Measurements from ENCODE around the gene GH2. TPM values are rescaled to one million over a fixed set of nuclear protein-coding genes. Genes with fewer than 3 reads are reported as not detected.
"Not testable (repeated sequence)": the region's sequence is repeated elsewhere in the genome, so short reads cannot be mapped to it uniquely, and the experiment has no call there.

The GH2 gene
- total and polyA plus RNA-seq, 7 experiments from 2014 or later = not detected

GRCh38 chr17:63881337-63881736, 407 bp downstream of the GH2 start:
- H3K27ac ChIP-seq (ENCODE audit: low read depth, low read length); H3K4me1 Mint-ChIP-seq; H3K9me3 ChIP-seq (ENCODE audit: control insufficient read depth in 2 of 3, low read length in 3 of 3); H3K27me3 Mint-ChIP-seq; intact Hi-C loops (cut with micrococcal nuclease); H3K4me3 ChIP-seq (ENCODE audit: low read length); H3K4me1 ChIP-seq (ENCODE audit: control insufficient read depth in 2 of 2, insufficient read depth in 2 of 2, low read length in 2 of 2); ATAC-seq; H3K9me3 Mint-ChIP-seq; H3K27ac Mint-ChIP-seq; DNase-seq; H3K36me3 Mint-ChIP-seq; H3K27me3 ChIP-seq (ENCODE audit: control insufficient read depth in 2 of 2, insufficient read depth in 2 of 2, low read length in 2 of 2); H3K36me3 ChIP-seq (ENCODE audit: control insufficient read depth in 2 of 3, insufficient read depth in 3 of 3, low read length in 3 of 3); H3K4me3 Mint-ChIP-seq; POLR2A ChIA-PET: not testable (repeated sequence)
- CTCF ChIA-PET = interaction anchor here (0.7 to 1.1 kb wide), 3 partner anchors 14 to 681 kb away, joined by 3 to 4 read pairs (median 3); no protein-coding TSS in a partner anchor

GRCh38 chr17:63880706-63881105, 1.0 kb downstream of the GH2 start:
- Histone ChIP-seq H3K36me3 (ENCODE audit: control insufficient read depth in 2 of 3, insufficient read depth in 3 of 3, low read length in 3 of 3) (no peaks in the 10 kb centered on the region), H3K4me3 (ENCODE audit: low read length) (no peak overlapping the region), H3K27me3 (ENCODE audit: control insufficient read depth in 2 of 2, insufficient read depth in 2 of 2, low read length in 2 of 2) (no peaks in the 10 kb centered on the region), H3K27ac (ENCODE audit: low read depth, low read length) (no peak overlapping the region), H3K4me1 (ENCODE audit: control insufficient read depth in 2 of 2, insufficient read depth in 2 of 2, low read length in 2 of 2) (no peaks in the 10 kb centered on the region), H3K9me3 (ENCODE audit: control insufficient read depth in 2 of 3, low read length in 3 of 3) (no peaks in the 10 kb centered on the region)
- CTCF ChIA-PET = interaction anchor here (0.9 to 1.1 kb wide), 2 partner anchors 13 to 15 kb away, joined by 3 to 4 read pairs; no protein-coding TSS in a partner anchor
- Mint-ChIP-seq H3K36me3 (no peaks in the 10 kb centered on the region), H3K27me3 (peaks cover 0 to 3% (median 0%) of the 10 kb centered on the region in 5 donors), H3K4me3 (no peak overlapping the region), H3K4me1 (peaks cover 0 to 2% (median 0%) of the 10 kb centered on the region in 7 donors), H3K27ac (no peak overlapping the region), H3K9me3 (no peaks in the 10 kb centered on the region)
- intact Hi-C loops (cut with micrococcal nuclease) = no loop called here
- DNase-seq = no peak
- POLR2A ChIA-PET = no interaction called here
- ATAC-seq = no peak

- H3K27ac Mint-ChIP-seq; ATAC-seq; intact Hi-C loops (cut with micrococcal nuclease); H3K4me1 ChIP-seq (ENCODE audit: control insufficient read depth in 2 of 2, insufficient read depth in 2 of 2, low read length in 2 of 2); DNase-seq; H3K36me3 Mint-ChIP-seq; H3K27me3 Mint-ChIP-seq; H3K4me3 Mint-ChIP-seq; H3K27ac ChIP-seq (ENCODE audit: low read depth, low read length); H3K9me3 Mint-ChIP-seq; H3K9me3 ChIP-seq (ENCODE audit: control insufficient read depth in 2 of 3, low read length in 3 of 3); H3K4me3 ChIP-seq (ENCODE audit: low read length); H3K4me1 Mint-ChIP-seq; H3K36me3 ChIP-seq (ENCODE audit: control insufficient read depth in 2 of 3, insufficient read depth in 3 of 3, low read length in 3 of 3); POLR2A ChIA-PET; H3K27me3 ChIP-seq (ENCODE audit: control insufficient read depth in 2 of 2, insufficient read depth in 2 of 2, low read length in 2 of 2): not testable (repeated sequence)
- CTCF ChIA-PET = interaction anchor here (0.6 kb wide), 1 partner anchor 292 kb away, joined by 3 read pairs; no protein-coding TSS in a partner anchor
These were observed 3.3 kb downstream of the GH2 start for GRCh38 chr17:63878413-63878812.

- intact Hi-C loops (cut with micrococcal nuclease); ATAC-seq; POLR2A ChIA-PET; H3K36me3 Mint-ChIP-seq; H3K4me3 ChIP-seq (ENCODE audit: low read length); H3K9me3 Mint-ChIP-seq; H3K4me3 Mint-ChIP-seq; H3K4me1 Mint-ChIP-seq; H3K4me1 ChIP-seq (ENCODE audit: control insufficient read depth in 2 of 2, insufficient read depth in 2 of 2, low read length in 2 of 2); DNase-seq; H3K27ac Mint-ChIP-seq; H3K9me3 ChIP-seq (ENCODE audit: control insufficient read depth in 2 of 3, low read length in 3 of 3); H3K27me3 Mint-ChIP-seq; H3K36me3 ChIP-seq (ENCODE audit: control insufficient read depth in 2 of 3, insufficient read depth in 3 of 3, low read length in 3 of 3); H3K27ac ChIP-seq (ENCODE audit: low read depth, low read length); H3K27me3 ChIP-seq (ENCODE audit: control insufficient read depth in 2 of 2, insufficient read depth in 2 of 2, low read length in 2 of 2): not testable (repeated sequence)
- CTCF ChIA-PET = interaction anchor here (0.6 kb wide), 1 partner anchor 17 kb away, joined by 3 read pairs; no protein-coding TSS in a partner anchor
These were observed 7.1 kb downstream of the GH2 start for GRCh38 chr17:63874693-63875092.

- H3K4me3 ChIP-seq (ENCODE audit: low read length); H3K36me3 ChIP-seq (ENCODE audit: control insufficient read depth in 2 of 3, insufficient read depth in 3 of 3, low read length in 3 of 3); H3K27ac ChIP-seq (ENCODE audit: low read depth, low read length); H3K36me3 Mint-ChIP-seq; H3K9me3 ChIP-seq (ENCODE audit: control insufficient read depth in 2 of 3, low read length in 3 of 3); H3K4me1 Mint-ChIP-seq; H3K9me3 Mint-ChIP-seq; H3K4me1 ChIP-seq (ENCODE audit: control insufficient read depth in 2 of 2, insufficient read depth in 2 of 2, low read length in 2 of 2); POLR2A ChIA-PET; DNase-seq; H3K27me3 ChIP-seq (ENCODE audit: control insufficient read depth in 2 of 2, insufficient read depth in 2 of 2, low read length in 2 of 2); intact Hi-C loops (cut with micrococcal nuclease); ATAC-seq; H3K4me3 Mint-ChIP-seq; H3K27ac Mint-ChIP-seq: not testable (repeated sequence)
- CTCF ChIA-PET = interaction anchor here (0.6 kb wide), 1 partner anchor 16 kb away, joined by 3 read pairs; no protein-coding TSS in a partner anchor
- peaks cover 0 to 14% (median 0%) of the 10 kb centered on the region in 5 donors for H3K27me3 Mint-ChIP-seq
These were observed 7.6 kb downstream of the GH2 start for GRCh38 chr17:63874061-63874626.

- DNase-seq; CTCF ChIA-PET; H3K27me3 ChIP-seq (ENCODE audit: control insufficient read depth in 2 of 2, insufficient read depth in 2 of 2, low read length in 2 of 2); ATAC-seq; intact Hi-C loops (cut with micrococcal nuclease); H3K4me1 Mint-ChIP-seq; H3K36me3 Mint-ChIP-seq; H3K4me3 ChIP-seq (ENCODE audit: low read length); H3K27ac ChIP-seq (ENCODE audit: low read depth, low read length); POLR2A ChIA-PET; H3K36me3 ChIP-seq (ENCODE audit: control insufficient read depth in 2 of 3, insufficient read depth in 3 of 3, low read length in 3 of 3); H3K4me3 Mint-ChIP-seq; H3K9me3 Mint-ChIP-seq; H3K4me1 ChIP-seq (ENCODE audit: control insufficient read depth in 2 of 2, insufficient read depth in 2 of 2, low read length in 2 of 2); H3K27ac Mint-ChIP-seq; H3K9me3 ChIP-seq (ENCODE audit: control insufficient read depth in 2 of 3, low read length in 3 of 3): not testable (repeated sequence)
- H3K27me3 Mint-ChIP-seq = peaks cover 0 to 14% (median 0%) of the 10 kb centered on the region in 5 donors
These were observed 8.2 kb downstream of the GH2 start, which contains the start of gene CSH2 for GRCh38 chr17:63873577-63873976. Gene CSH2, minus strand, starts transcription at chr17:63873677. Its CDS starts 63 bp downstream, at chr17:63873614.

- CTCF ChIA-PET; H3K4me3 Mint-ChIP-seq; H3K36me3 Mint-ChIP-seq; DNase-seq; ATAC-seq; H3K4me3 ChIP-seq (ENCODE audit: low read length); intact Hi-C loops (cut with micrococcal nuclease); POLR2A ChIA-PET; H3K9me3 ChIP-seq (ENCODE audit: control insufficient read depth in 2 of 3, low read length in 3 of 3); H3K4me1 Mint-ChIP-seq; H3K36me3 ChIP-seq (ENCODE audit: control insufficient read depth in 2 of 3, insufficient read depth in 3 of 3, low read length in 3 of 3); H3K4me1 ChIP-seq (ENCODE audit: control insufficient read depth in 2 of 2, insufficient read depth in 2 of 2, low read length in 2 of 2); H3K27ac Mint-ChIP-seq; H3K27ac ChIP-seq (ENCODE audit: low read depth, low read length); H3K27me3 ChIP-seq (ENCODE audit: control insufficient read depth in 2 of 2, insufficient read depth in 2 of 2, low read length in 2 of 2); H3K9me3 Mint-ChIP-seq: not testable (repeated sequence)
- H3K27me3 Mint-ChIP-seq = peaks cover 0 to 14% (median 0%) of the 10 kb centered on the region in 5 donors
These were observed 9.9 kb downstream of the GH2 start for GRCh38 chr17:63871646-63872365.

Data from naive thymus-derived CD4-positive, alpha-beta T cell (primary cell).